Loucy (cell line): ENCODE measurements around the gene FOXC1.

Source experiments
- EZH2phosphoT487 ChIP-seq: fragments of 200-600 bp; IDR thresholded peaks from 2 replicates; pipeline ENCODE4 v1.6.1; 2018; ENCODE audit warnings: antibody characterized with exemption, mild to moderate bottlenecking, moderate library complexity, borderline replicate concordance
- TF ChIP-seq, protein P1 (sequence below): fragments of 200-600 bp; sonication (generic); conservative IDR thresholded peaks from 2 replicates; pipeline ENCODE4 v1.5.1; 2014; ENCODE audit warnings: mild to moderate bottlenecking, antibody characterized with exemption, low read length

DNA sequence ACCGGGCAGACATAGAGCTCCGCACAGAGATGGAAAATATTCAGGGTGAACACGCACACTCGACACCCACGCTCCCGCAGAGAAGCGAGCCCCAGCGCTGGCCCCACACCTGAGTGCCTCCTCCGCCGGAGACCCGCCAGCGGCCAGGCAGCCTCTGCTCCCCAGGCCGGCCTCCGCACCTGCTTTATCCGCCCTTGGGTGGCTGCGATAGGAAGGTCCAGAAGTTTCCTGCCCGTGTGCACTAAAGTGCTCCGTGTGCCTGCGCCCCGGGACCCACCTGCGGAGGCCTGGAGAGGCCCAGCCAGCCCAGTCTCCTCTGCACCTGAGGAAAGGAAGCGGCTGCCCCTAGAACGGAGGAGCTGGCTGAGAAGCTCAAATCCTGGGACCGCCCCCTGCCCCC, 10.8 kb upstream of the FOXC1 start:
- TF ChIP-seq, protein P1, sequence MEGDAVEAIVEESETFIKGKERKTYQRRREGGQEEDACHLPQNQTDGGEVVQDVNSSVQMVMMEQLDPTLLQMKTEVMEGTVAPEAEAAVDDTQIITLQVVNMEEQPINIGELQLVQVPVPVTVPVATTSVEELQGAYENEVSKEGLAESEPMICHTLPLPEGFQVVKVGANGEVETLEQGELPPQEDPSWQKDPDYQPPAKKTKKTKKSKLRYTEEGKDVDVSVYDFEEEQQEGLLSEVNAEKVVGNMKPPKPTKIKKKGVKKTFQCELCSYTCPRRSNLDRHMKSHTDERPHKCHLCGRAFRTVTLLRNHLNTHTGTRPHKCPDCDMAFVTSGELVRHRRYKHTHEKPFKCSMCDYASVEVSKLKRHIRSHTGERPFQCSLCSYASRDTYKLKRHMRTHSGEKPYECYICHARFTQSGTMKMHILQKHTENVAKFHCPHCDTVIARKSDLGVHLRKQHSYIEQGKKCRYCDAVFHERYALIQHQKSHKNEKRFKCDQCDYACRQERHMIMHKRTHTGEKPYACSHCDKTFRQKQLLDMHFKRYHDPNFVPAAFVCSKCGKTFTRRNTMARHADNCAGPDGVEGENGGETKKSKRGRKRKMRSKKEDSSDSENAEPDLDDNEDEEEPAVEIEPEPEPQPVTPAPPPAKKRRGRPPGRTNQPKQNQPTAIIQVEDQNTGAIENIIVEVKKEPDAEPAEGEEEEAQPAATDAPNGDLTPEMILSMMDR: no peak
- TF ChIP-seq EZH2phosphoT487: no peak
